ENCODE results near the gene C22orf42.

The C22orf42 gene

GRCh38 chr22:32106930-32107329 lies 52.2 kb downstream of the C22orf42 start:
- Histone ChIP-seq H3K27me3 (no peaks in the 10 kb centered on the region), H3K9me3 (replicated peaks in 1 of 11) (no peaks in the 10 kb centered on the region), H3K27ac (no peak overlapping the region), H3K9ac (no peak overlapping the region), H3K4me1 (no peaks in the 10 kb centered on the region), H4K20me1 (no peaks in the 10 kb centered on the region), H3K36me3 (no peaks in the 10 kb centered on the region), H3K4me2 (no peak overlapping the region), H3K4me3 (no peak overlapping the region)
- no peak for TF ChIP-seq Cebpa-rat (IDR thresholded peaks at IDR 0.05)

- Histone ChIP-seq H3K4me1 (no peaks in the 10 kb centered on the region), H3K9me3 (replicated peaks in 1 of 11) (no peaks in the 10 kb centered on the region), H3K4me3 (no peak overlapping the region), H3K9ac (no peak overlapping the region), H4K20me1 (no peaks in the 10 kb centered on the region), H3K27me3 (no peaks in the 10 kb centered on the region), H3K4me2 (no peak overlapping the region), H3K36me3 (no peaks in the 10 kb centered on the region), H3K27ac (no peak overlapping the region)
- no peak for TF ChIP-seq Cebpa-rat (IDR thresholded peaks at IDR 0.05)
These were observed 55.3 kb downstream of the C22orf42 start for GRCh38 chr22:32103658-32104315.

- Histone ChIP-seq H3K27me3 (no peaks in the 10 kb centered on the region), H4K20me1 (no peaks in the 10 kb centered on the region), H3K9me3 (replicated peaks in 1 of 11) (no peaks in the 10 kb centered on the region), H3K4me1 (no peaks in the 10 kb centered on the region), H3K36me3 (no peaks in the 10 kb centered on the region), H3K27ac (no peak overlapping the region), H3K4me3 (no peak overlapping the region), H3K4me2 (no peak overlapping the region), H3K9ac (no peak overlapping the region)
- no peak for TF ChIP-seq Cebpa-rat (IDR thresholded peaks at IDR 0.05)
These were observed 58.4 kb downstream of the C22orf42 start for GRCh38 chr22:32100711-32101110.
